DND-41 (cell line): ENCODE measurements around the gene ZEB1.

Experiments
- ATAC-seq: fragments of 200-7000 bp; cut with Tn5 transposase; 3 replicates; pipeline ENCODE4 v1.9.1; 2021; ENCODE audit warnings: low read depth; ENCODE audit not compliant: insufficient read depth
- DNase-seq: peaks from one replicate; pipeline ENCODE4 v3.0.0-alpha.2; 2020
- H2AFZ ChIP-seq: 2 replicates; pipeline ENCODE4 v1.6.0; 2012; ENCODE audit warnings: low read depth, low read length
- H3K27ac ChIP-seq: 2 replicates; pipeline ENCODE4 v1.5.1; 2012; ENCODE audit warnings: low read length, inconsistent platforms
- H3K27me3 ChIP-seq: fragments of 200-600 bp; sonication (generic); 2 replicates; pipeline ENCODE4 v1.6.0; 2012; ENCODE audit warnings: low read length, mild to moderate bottlenecking, inconsistent platforms; ENCODE audit not compliant: insufficient read depth, poor library complexity
- H3K36me3 ChIP-seq: 2 replicates; pipeline ENCODE4 v1.5.1; 2012; ENCODE audit warnings: low read length, inconsistent platforms; ENCODE audit not compliant: insufficient read depth
- H3K4me1 ChIP-seq: 2 replicates; pipeline ENCODE4 v1.5.1; 2012; ENCODE audit warnings: mild to moderate bottlenecking, low read length; ENCODE audit not compliant: insufficient read depth
- H3K4me2 ChIP-seq: 2 replicates; pipeline ENCODE4 v1.6.0; 2012; ENCODE audit warnings: mild to moderate bottlenecking, moderate library complexity, low read length, inconsistent platforms; ENCODE audit not compliant: insufficient read depth
- H3K4me3 ChIP-seq, 2 experiments: fragments of 200-600 bp in 1 of 2; shearing (Covaris generic) in 1 of 2; 2 replicates each; pipeline ENCODE4 v1.5.1; 2012 to 2016; ENCODE audit warnings: inconsistent platforms in 2 of 2, low read length in 2 of 2, mild to moderate bottlenecking in 2 of 2, low read depth in 1 of 2, moderate library complexity in 1 of 2
- H3K79me2 ChIP-seq: 2 replicates; pipeline ENCODE4 v1.6.0; 2012; ENCODE audit warnings: low read length, inconsistent platforms; ENCODE audit not compliant: insufficient read depth
- H3K9ac ChIP-seq: 2 replicates; pipeline ENCODE4 v1.6.0; 2012; ENCODE audit warnings: low read depth, mild to moderate bottlenecking, inconsistent platforms, low read length, moderate library complexity
- H3K9me3 ChIP-seq: 2 replicates; pipeline ENCODE4 v1.5.1; 2012; ENCODE audit warnings: low read length, moderate library complexity, mild to moderate bottlenecking, inconsistent platforms; ENCODE audit not compliant: insufficient read depth, severe bottlenecking
- H4K20me1 ChIP-seq: 2 replicates; pipeline ENCODE4 v1.6.0; 2012; ENCODE audit warnings: low read length; ENCODE audit not compliant: insufficient read depth
- CTCF ChIP-seq: IDR thresholded peaks from 2 replicates; pipeline ENCODE4 v1.5.1; 2012; ENCODE audit warnings: borderline replicate concordance, low read length, moderate library complexity, mild to moderate bottlenecking; ENCODE audit not compliant: poor library complexity, severe bottlenecking; ENCODE audit errors: extremely low read depth
- EZH2 ChIP-seq: IDR thresholded peaks from 3 replicates; pipeline ENCODE4 v1.6.1; 2012; ENCODE audit warnings: borderline replicate concordance, low read depth, mild to moderate bottlenecking, moderate library complexity, low read length, inconsistent platforms; ENCODE audit not compliant: severe bottlenecking

ZEB1 gene

GRCh38 chr10:31524460-31524859 lies 205.4 kb downstream of the ZEB1 start:
- Histone ChIP-seq H3K27me3 (no peaks in the 10 kb centered on the region), H3K9me3 (no peaks in the 10 kb centered on the region), H2AFZ (no peak overlapping the region)

GRCh38 chr10:31526178-31526577 lies 207.2 kb downstream of the ZEB1 start:
- TF ChIP-seq EZH2 (no peak), CTCF (no peak)
- Histone ChIP-seq H3K9me3 (no peaks in the 10 kb centered on the region), H3K9ac (no peak overlapping the region), H3K4me1 (no peaks in the 10 kb centered on the region), H3K27me3 (no peaks in the 10 kb centered on the region), H3K36me3 (peaks cover 71% of the 10 kb centered on the region), H2AFZ (no peak overlapping the region), H3K4me2 (no peak overlapping the region), H3K27ac (no peak overlapping the region), H3K4me3 (no peak overlapping the region), H3K79me2 (no peaks in the 10 kb centered on the region), H4K20me1 (peaks cover 7% of the 10 kb centered on the region; the same call in 1 of the 2 replicates)
- DNase-seq: no peak
- no peak for ATAC-seq

More at GRCh38 chr10:31524460-31524859, 205.4 kb downstream of the ZEB1 start:
- no peaks in the 10 kb centered on the region for H3K4me1 ChIP-seq
- no peak for ATAC-seq
- no peak overlapping the region for H3K9ac ChIP-seq
- no peak for DNase-seq
- H3K4me2 ChIP-seq: no peak overlapping the region
- H3K27ac ChIP-seq: no peak overlapping the region
- H3K36me3 ChIP-seq: peaks cover 88% of the 10 kb centered on the region
- TF ChIP-seq EZH2 (no peak), CTCF (no peak)
- peaks cover 6% of the 10 kb centered on the region; the same call in 1 of the 2 replicates for H3K79me2 ChIP-seq
- no peak overlapping the region for H3K4me3 ChIP-seq
- H4K20me1 ChIP-seq: 0 out of 2 replicates have a peak, but pooled peaks cover 4% of the 10 kb centered on the region

GRCh38 chr10:31526681-31527080 lies 207.7 kb downstream of the ZEB1 start:
- no peak overlapping the region for H3K4me2 ChIP-seq
- ATAC-seq: no peak

More at GRCh38 chr10:31526681-31527080, 207.7 kb downstream of the ZEB1 start:
- H3K27ac ChIP-seq: no peak overlapping the region
- H3K27me3 ChIP-seq: no peaks in the 10 kb centered on the region
- no peaks in the 10 kb centered on the region for H3K4me1 ChIP-seq
- H3K79me2 ChIP-seq: no peaks in the 10 kb centered on the region
- no peak for DNase-seq
- no peak overlapping the region for H3K4me3 ChIP-seq
- H3K9me3 ChIP-seq: no peaks in the 10 kb centered on the region
- H3K36me3 ChIP-seq: peaks cover 66% of the 10 kb centered on the region
- TF ChIP-seq EZH2 (no peak), CTCF (no peak)
- H2AFZ ChIP-seq: no peak overlapping the region
- no peak overlapping the region for H3K9ac ChIP-seq
- H4K20me1 ChIP-seq: peaks cover 4% of the 10 kb centered on the region; the same call in 1 of the 2 replicates
